Stimulated activated CD4-positive, alpha-beta T cell treated with anti-CD3 and anti-CD28 coated beads, Interleukin-4, amount 100 ng/mL, for 4 hours (primary cell): ENCODE data around the gene ADAMTS3.
"Not testable (repeated sequence)": the region's sequence is repeated elsewhere in the genome, so short reads cannot be mapped to it uniquely, and the experiment has no call there.

Experiments
- DNase-seq, 2 experiments: peaks; one replicate each; pipeline ENCODE4 v3.0.0-alpha.2; 2020

The ADAMTS3 gene

DNA sequence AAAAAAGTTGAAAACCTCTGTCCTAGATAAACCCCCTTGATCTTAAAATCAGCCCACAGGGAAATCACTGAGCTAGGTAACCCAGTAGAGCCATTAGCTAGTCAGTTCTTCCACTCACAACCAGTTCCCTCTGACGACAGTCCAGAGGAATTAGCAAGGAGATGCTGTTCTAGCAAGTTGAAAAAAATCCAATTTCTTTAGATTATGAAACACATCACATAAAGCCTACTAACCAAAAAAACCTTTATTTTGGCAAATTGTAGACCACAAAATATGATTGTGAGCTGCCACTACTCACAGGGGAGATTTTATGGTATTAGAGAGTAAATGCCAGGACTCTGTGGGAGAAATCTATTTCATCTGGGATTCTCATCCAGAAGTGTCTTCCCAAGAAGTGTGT, 22.6 kb downstream of the ADAMTS3 start:
- no peak for DNase-seq

GRCh38 chr4:72540694-72541093, 28.3 kb downstream of the ADAMTS3 start:
- not testable (repeated sequence) for DNase-seq

DNA sequence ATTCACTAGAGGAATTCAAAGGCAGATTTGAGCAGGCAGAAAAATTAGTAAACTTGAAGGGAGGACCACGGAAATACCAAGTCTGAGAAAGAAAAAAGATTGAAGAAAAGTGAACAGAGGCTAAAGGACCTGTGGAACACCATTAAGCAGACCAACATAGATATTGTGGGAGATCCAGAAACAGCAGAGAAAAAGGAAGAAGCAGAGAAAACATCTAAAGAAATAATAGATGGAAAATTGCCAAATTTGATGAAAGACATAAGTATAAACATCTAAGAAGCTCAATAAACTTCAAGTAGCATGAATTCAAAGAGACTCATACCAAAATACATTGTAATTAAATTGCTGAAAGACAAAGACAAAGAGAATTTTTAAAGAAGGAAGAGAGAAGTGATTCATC, 31.0 kb downstream of the ADAMTS3 start:
- no peak for DNase-seq

- DNase-seq, result no peak
Measured at GRCh38 chr4:72536443-72536842, 32.6 kb downstream of the ADAMTS3 start.

- DNase-seq, result no peak
Measured at GRCh38 chr4:72531768-72532290, 37.2 kb downstream of the ADAMTS3 start.

DNA sequence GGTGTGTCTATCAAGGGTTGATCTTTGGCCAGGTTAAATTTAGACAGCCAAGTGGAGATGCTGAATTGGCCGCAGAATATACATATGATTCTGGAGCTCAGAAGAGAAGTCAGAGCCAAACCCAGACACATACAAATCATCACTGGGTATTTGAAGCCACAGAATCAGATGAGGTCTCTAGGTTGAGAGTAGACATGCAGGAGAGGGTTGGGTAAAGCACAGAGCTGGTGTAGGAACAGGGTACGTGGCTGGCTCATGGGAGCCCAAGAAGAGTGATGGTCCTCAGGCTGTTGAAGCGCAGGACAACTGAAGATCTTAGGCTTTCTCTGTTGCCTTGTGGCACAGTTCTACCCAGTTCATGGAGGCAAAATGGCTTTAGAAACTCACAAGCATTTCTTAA, 37.7 kb downstream of the ADAMTS3 start:
- no peak for DNase-seq

- no peak for DNase-seq
Measured at GRCh38 chr4:72529148-72529822, 39.7 kb downstream of the ADAMTS3 start.

- DNase-seq, result no peak
Measured at GRCh38 chr4:72527038-72527646, 41.9 kb downstream of the ADAMTS3 start.

DNA sequence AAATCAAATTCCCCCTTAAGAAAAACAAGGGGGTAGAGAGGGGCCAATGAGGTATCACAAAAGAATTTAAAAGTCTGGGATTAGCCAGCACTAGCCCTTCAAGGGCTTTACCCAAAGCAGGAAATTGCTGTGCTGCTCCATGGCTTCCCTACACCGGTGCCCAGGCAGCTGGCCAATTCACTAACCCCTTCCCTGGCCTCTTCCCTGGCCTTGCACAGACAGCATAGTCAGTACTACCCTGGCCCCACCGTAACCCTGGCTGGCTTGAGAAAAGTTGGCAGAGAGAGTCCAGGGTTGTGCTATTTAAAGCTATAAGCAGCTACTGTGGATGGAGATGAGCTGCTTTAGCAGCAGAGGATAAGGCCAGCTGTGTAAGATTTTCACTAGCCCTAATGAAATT, 43.1 kb downstream of the ADAMTS3 start:
- DNase-seq, result no peak

DNA sequence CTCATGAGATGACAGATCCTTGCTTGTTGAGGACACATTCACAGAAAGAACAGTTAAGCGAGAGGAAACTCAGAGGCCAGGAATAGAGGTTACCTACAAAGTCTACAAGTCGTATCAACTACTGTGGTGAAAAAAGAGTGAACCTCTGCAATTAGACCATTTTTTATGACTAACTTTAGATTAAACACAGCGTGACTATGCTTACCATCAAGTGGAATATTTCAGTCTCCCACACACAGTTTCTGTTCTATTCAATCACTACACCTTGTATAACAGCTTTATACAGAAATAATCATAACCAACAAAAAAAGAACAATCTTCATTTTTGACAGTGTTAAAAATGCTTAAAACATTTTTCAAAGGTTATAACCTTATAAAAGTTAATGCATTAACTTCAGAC, 46.6 kb downstream of the ADAMTS3 start:
- no peak for DNase-seq

DNA sequence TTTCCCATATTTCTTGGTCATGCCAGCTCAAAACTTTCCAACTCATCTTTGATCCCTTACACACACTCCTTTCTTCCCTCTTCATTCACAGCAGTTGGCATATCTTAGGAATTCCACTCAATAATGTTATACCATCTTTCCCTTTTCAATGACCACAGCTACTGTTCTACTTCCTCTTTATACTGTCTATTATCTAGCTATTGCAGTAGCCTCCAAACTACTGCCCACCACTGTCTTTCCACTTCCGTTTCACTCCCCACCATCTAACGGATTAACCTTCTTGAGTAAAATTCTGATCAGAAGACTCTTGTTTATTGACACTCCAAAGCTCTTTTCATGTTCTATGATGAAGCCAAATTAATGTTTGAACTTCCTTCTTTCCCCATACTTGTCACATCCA, 55.8 kb downstream of the ADAMTS3 start:
- DNase-seq, result no peak

DNA sequence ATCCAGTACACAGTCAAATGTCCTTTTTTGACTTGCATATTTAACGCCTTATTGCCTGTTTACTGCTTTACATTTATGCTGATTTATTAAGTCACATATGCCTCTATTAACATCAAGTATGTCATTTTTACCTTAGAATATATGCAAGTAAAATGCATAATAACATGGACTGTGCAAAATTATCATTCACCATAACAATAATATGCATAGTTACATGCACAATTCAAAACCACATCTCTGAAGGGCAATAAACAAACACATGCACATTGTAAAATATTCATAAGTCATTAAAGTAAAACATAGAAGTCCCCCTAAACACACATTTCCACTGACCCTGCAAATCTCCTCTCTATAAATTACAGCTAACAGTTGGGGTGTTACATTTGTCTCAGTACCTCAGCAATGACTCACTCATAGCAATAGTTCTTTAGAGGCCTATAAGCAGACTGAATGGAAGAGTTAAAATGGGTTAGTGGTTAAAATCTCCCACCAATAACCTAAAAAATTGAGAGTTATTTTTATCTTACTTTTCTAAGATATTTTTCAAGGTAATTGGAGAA, 61.1 kb downstream of the ADAMTS3 start:
- DNase-seq, result no peak

GRCh38 chr4:72507167-72507566, 61.9 kb downstream of the ADAMTS3 start:
- no peak for DNase-seq

DNA sequence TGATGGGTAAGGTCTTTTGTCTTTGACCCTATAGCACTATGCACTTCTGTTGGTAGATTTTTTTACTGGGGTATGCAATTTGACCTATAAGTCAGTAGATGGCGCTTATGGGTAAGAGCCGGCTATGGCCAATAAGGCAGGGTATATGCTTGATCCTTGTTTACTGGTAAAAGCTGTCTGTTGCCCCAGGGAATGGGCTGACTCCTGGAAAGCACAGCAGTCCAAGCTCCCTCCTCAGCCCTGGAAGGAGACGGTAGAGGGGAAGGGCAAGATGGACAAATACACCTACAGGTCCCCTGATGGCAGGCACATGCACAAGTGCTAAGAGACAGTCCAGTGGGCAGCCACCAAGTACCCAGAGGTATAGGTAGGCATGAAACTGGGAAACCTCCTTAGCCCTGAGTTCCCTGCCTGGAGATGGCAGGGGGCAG, 63.7 kb downstream of the ADAMTS3 start:
- no peak for DNase-seq

DNA sequence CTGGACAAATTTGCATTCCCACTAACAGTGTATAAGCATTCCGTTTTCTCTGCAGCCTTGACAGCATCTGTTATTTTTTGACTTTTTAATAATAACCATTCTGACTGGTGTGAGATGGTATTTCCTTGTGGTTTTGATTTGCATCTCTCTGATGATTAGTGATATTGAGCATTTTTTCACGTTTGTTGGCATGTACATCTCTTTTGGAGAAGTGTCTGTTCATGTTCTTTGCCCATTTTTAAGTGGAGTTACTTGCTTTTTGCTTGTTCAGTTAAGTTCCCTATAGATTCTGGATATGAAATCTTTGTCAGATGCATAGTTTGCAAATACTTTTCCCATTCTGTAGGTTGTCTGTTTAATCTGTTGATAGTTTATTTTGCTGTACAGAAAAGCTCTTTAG, 68.8 kb downstream of the ADAMTS3 start:
- DNase-seq, result no peak

DNA sequence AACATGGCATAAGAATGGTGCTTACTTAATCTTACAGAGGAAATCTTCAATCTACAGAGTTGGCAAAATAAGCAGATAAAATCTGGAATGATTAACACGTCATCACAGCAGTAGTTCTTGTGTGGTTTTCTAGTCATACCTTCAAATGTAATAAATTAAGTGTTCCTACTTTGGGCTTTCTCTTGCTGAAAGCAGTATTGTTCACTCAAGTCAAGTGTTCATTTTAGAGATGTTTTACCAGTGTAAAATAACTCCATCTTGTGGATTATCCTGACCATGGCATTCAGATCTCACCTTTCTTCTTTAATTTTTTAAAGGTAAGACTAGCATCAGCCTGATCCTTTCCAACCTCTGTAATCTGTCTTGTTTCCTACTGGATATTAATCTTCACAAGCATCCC, 72.9 kb downstream of the ADAMTS3 start:
- DNase-seq, result no peak

GRCh38 chr4:72494156-72494555, 74.9 kb downstream of the ADAMTS3 start:
- no peak for DNase-seq

GRCh38 chr4:72489267-72489666, 79.8 kb downstream of the ADAMTS3 start:
- no peak for DNase-seq

DNA sequence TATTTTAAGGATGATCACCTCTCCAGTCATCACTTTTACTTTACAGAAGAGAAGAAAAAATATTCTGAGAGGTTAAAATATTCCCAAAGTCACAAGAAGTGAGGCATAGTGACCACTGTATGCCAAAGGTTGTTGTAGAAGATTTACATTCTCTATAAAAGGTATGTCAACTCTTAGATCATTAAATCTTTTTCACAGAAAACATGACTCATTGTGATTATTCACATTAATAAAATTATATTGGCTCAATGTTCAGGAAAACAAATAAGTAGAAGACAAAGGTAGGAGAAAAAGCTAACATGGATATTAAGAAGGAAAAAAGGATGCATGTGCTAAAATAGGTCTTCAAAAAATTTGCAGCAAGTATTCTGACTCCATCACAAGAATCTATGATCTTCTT, 82.0 kb downstream of the ADAMTS3 start:
- no peak for DNase-seq

- DNase-seq, result no peak
Measured at GRCh38 chr4:72484981-72485380, 84.0 kb downstream of the ADAMTS3 start.

DNA sequence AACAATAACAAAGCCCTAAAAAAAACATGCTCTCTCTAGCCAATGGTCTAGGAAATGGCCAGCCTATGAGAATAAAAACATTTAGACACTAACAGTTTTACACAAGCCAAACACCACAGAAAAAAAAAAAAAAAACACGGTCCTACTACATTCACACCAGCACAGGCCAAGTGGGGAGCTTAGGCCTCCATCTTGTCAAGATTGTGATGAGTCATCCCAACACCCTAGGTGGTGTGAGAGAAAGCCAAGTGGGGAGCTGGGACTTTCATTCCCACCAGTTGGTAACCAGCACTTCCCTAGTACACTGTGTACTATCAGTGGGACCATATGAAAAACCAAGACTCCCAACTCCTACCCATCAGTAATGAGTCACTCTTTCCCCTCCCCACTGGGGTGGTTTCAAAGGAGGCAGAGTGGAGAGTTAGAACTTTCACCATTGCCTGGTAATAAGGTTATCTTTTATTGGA, 95.6 kb downstream of the ADAMTS3 start:
- no peak for DNase-seq

- no peak for DNase-seq
Measured at GRCh38 chr4:72471816-72472215, 97.2 kb downstream of the ADAMTS3 start.

GRCh38 chr4:72468904-72469502, 100.0 kb downstream of the ADAMTS3 start:
- DNase-seq, result no peak

- no peak for DNase-seq
Measured at GRCh38 chr4:72467633-72468032, 101.4 kb downstream of the ADAMTS3 start.
